GM19395 (cell line): ENCODE measurements around the gene GNL2.

Experiments used
- ATAC-seq: cut with Tn5 transposase; IDR thresholded peaks from one replicate; pipeline ENCODE4 v1.9.1; 2021; ENCODE audit warnings: mild to moderate bottlenecking, moderate library complexity; ENCODE audit not compliant: unreplicated experiment

GNL2 gene

GRCh38 chr1:37595440-37596181, at the start of gene GNL2:
Gene GNL2 (minus strand): TSS chr1:37595937. CDS start chr1:37595822, 115 bp downstream.
- ATAC-seq, result peak; percentile 96

- ATAC-seq, result no peak
These were observed 45.3 kb upstream of the GNL2 start for GRCh38 chr1:37641059-37641458.

GRCh38 chr1:37636435-37636834, 40.7 kb upstream of the GNL2 start:
- ATAC-seq, result no peak

GRCh38 chr1:37634992-37635902, 39.5 kb upstream of the GNL2 start:
- no peak for ATAC-seq

GRCh38 chr1:37634244-37634991, 38.7 kb upstream of the GNL2 start, which contains the start of gene RSPO1:
Gene RSPO1 (minus strand): TSS chr1:37634892. CDS start chr1:37629661, 5,231 bp downstream.
- ATAC-seq, result no peak

- ATAC-seq, result no peak
These were observed 38.2 kb upstream of the GNL2 start for GRCh38 chr1:37633938-37634243.

- no peak for ATAC-seq
These were observed 37.6 kb upstream of the GNL2 start for GRCh38 chr1:37633040-37633937.

- ATAC-seq, result no peak
These were observed 35.3 kb upstream of the GNL2 start for GRCh38 chr1:37631036-37631435.

- no peak for ATAC-seq
These were observed 34.8 kb upstream of the GNL2 start for GRCh38 chr1:37630426-37631028.

GRCh38 chr1:37629726-37630425, 34.1 kb upstream of the GNL2 start:
- no peak for ATAC-seq

GRCh38 chr1:37629008-37629407, 33.3 kb upstream of the GNL2 start:
- ATAC-seq, result no peak

GRCh38 chr1:37628026-37628556, 32.4 kb upstream of the GNL2 start:
- no peak for ATAC-seq

- no peak for ATAC-seq
These were observed 26.4 kb upstream of the GNL2 start for GRCh38 chr1:37622131-37622530.

- no peak for ATAC-seq
These were observed 25.7 kb upstream of the GNL2 start for GRCh38 chr1:37621326-37621870.

- no peak for ATAC-seq
These were observed 25.0 kb upstream of the GNL2 start for GRCh38 chr1:37620707-37621106.

- ATAC-seq, result no peak
These were observed 20.6 kb upstream of the GNL2 start for GRCh38 chr1:37616330-37616729.

GRCh38 chr1:37614105-37614504, 18.4 kb upstream of the GNL2 start:
- ATAC-seq, result no peak

- no peak for ATAC-seq
These were observed 16.4 kb upstream of the GNL2 start for GRCh38 chr1:37612186-37612585.

- ATAC-seq, result no peak
These were observed 14.3 kb upstream of the GNL2 start for GRCh38 chr1:37609994-37610393.
